Measurements from ENCODE around the gene ZFYVE28. TPM values are rescaled to one million over a fixed set of nuclear protein-coding genes. Genes with fewer than 3 reads are reported as not detected.

The ZFYVE28 gene
- total and polyA plus RNA-seq, 2 experiments from 2014 or later: 4.6 to 9.6 TPM

- DNase-seq: no peak
Observed at GRCh38 chr4:2321279-2322196, 96.9 kb downstream of the ZFYVE28 start.

GRCh38 chr4:2320746-2321145 lies 97.7 kb downstream of the ZFYVE28 start:
- no peaks in the 10 kb centered on the region for H3K9me2 ChIP-seq (ENCODE audit: insufficient read depth)
- H3K9ac ChIP-seq: no peak overlapping the region
- H3K9me3 ChIP-seq (ENCODE audit: low read depth): no peaks in the 10 kb centered on the region
- no peaks in the 10 kb centered on the region for H3K27me3 ChIP-seq (replicated peaks; ENCODE audit: insufficient read depth)
- no peak overlapping the region for H3K4me3 ChIP-seq
- no peaks in the 10 kb centered on the region for H3K4me1 ChIP-seq (ENCODE audit: insufficient read depth)
- WGBS, 2 experiments (ENCODE audit: low coverage in 1 of 2, low lambda C conversion rate in 2 of 2, missing lambda C conversion rate in 2 of 2): 77 to 81% methylated on average over 7 to 11 of the region's 11 CpGs
- H3K4me2 ChIP-seq (ENCODE audit: unreplicated experiment): no peak overlapping the region
- no peaks in the 10 kb centered on the region for H3K79me2 ChIP-seq (ENCODE audit: insufficient read depth)
- no peaks in the 10 kb centered on the region for H3F3A ChIP-seq (ENCODE audit: insufficient read depth)
- H3K27ac ChIP-seq: no peak overlapping the region
- in situ Hi-C loops (cut with MboI): no loop called here
- DNase-seq: no peak
- no peak overlapping the region for H2AFZ ChIP-seq
- no peaks in the 10 kb centered on the region for H4K20me1 ChIP-seq (ENCODE audit: insufficient read depth)
- TF ChIP-seq EZH2 (IDR thresholded peaks at IDR 0.05; ENCODE audit: insufficient read depth, poor library complexity, severe bottlenecking) (no peak), EZH2phosphoT487 (IDR thresholded peaks at IDR 0.05; ENCODE audit: insufficient read depth, low read depth) (no peak)
- no peaks in the 10 kb centered on the region for H3K36me3 ChIP-seq (ENCODE audit: low read depth)

More at GRCh38 chr4:2321279-2322196, 96.9 kb downstream of the ZFYVE28 start:
- no peak overlapping the region for H3K27ac ChIP-seq
- TF ChIP-seq EZH2 (IDR thresholded peaks at IDR 0.05; ENCODE audit: insufficient read depth, poor library complexity, severe bottlenecking) (no peak), EZH2phosphoT487 (IDR thresholded peaks at IDR 0.05; ENCODE audit: insufficient read depth, low read depth) (no peak)
- no peaks in the 10 kb centered on the region for H4K20me1 ChIP-seq (ENCODE audit: insufficient read depth)
- no peaks in the 10 kb centered on the region for H3K79me2 ChIP-seq (ENCODE audit: insufficient read depth)
- in situ Hi-C loops (cut with MboI): no loop called here
- H3K4me1 ChIP-seq (ENCODE audit: insufficient read depth): no peaks in the 10 kb centered on the region
- no peaks in the 10 kb centered on the region for H3K27me3 ChIP-seq (replicated peaks; ENCODE audit: insufficient read depth)
- H2AFZ ChIP-seq: no peak overlapping the region
- H3K4me2 ChIP-seq (ENCODE audit: unreplicated experiment): no peak overlapping the region
- H3K9me2 ChIP-seq (ENCODE audit: insufficient read depth): no peaks in the 10 kb centered on the region
- no peaks in the 10 kb centered on the region for H3F3A ChIP-seq (ENCODE audit: insufficient read depth)
- 88 to 90% methylated on average over 22 of the region's 22 CpGs for WGBS, 2 experiments (ENCODE audit: low coverage in 1 of 2, low lambda C conversion rate in 2 of 2, missing lambda C conversion rate in 2 of 2)
- H3K4me3 ChIP-seq: no peak overlapping the region
- H3K9me3 ChIP-seq (ENCODE audit: low read depth): no peaks in the 10 kb centered on the region
- H3K9ac ChIP-seq: no peak overlapping the region
- no peaks in the 10 kb centered on the region for H3K36me3 ChIP-seq (ENCODE audit: low read depth)

- 87 to 91% methylated on average over 13 to 18 of the region's 18 CpGs for WGBS, 2 experiments (ENCODE audit: low coverage in 1 of 2, low lambda C conversion rate in 2 of 2, missing lambda C conversion rate in 2 of 2)
- H3K27ac ChIP-seq: no peak overlapping the region
- in situ Hi-C loops (cut with MboI): no loop called here
- no peaks in the 10 kb centered on the region for H3K9me2 ChIP-seq (ENCODE audit: insufficient read depth)
- H2AFZ ChIP-seq: no peak overlapping the region
- no peaks in the 10 kb centered on the region for H3K9me3 ChIP-seq (ENCODE audit: low read depth)
- no peak for DNase-seq
- no peak overlapping the region for H3K4me2 ChIP-seq (ENCODE audit: unreplicated experiment)
- no peaks in the 10 kb centered on the region for H3K79me2 ChIP-seq (ENCODE audit: insufficient read depth)
- no peaks in the 10 kb centered on the region for H3K27me3 ChIP-seq (replicated peaks; ENCODE audit: insufficient read depth)
- TF ChIP-seq EZH2 (IDR thresholded peaks at IDR 0.05; ENCODE audit: insufficient read depth, poor library complexity, severe bottlenecking) (no peak), EZH2phosphoT487 (IDR thresholded peaks at IDR 0.05; ENCODE audit: insufficient read depth, low read depth) (no peak)
- no peaks in the 10 kb centered on the region for H3F3A ChIP-seq (ENCODE audit: insufficient read depth)
- no peak overlapping the region for H3K9ac ChIP-seq
- H4K20me1 ChIP-seq (ENCODE audit: insufficient read depth): no peaks in the 10 kb centered on the region
- no peaks in the 10 kb centered on the region for H3K36me3 ChIP-seq (ENCODE audit: low read depth)
- no peak overlapping the region for H3K4me3 ChIP-seq
- no peaks in the 10 kb centered on the region for H3K4me1 ChIP-seq (ENCODE audit: insufficient read depth)
Observed at GRCh38 chr4:2320152-2320551, 98.3 kb downstream of the ZFYVE28 start.

GRCh38 chr4:2318885-2319284 lies 99.6 kb downstream of the ZFYVE28 start:
- Histone ChIP-seq H3K4me1 (ENCODE audit: insufficient read depth) (no peaks in the 10 kb centered on the region), H3K36me3 (ENCODE audit: low read depth) (no peaks in the 10 kb centered on the region), H3K79me2 (ENCODE audit: insufficient read depth) (no peaks in the 10 kb centered on the region), H3K9me2 (ENCODE audit: insufficient read depth) (no peaks in the 10 kb centered on the region), H3F3A (ENCODE audit: insufficient read depth) (no peaks in the 10 kb centered on the region), H3K9ac (no peak overlapping the region), H3K27me3 (replicated peaks; ENCODE audit: insufficient read depth) (no peaks in the 10 kb centered on the region), H3K9me3 (ENCODE audit: low read depth) (no peaks in the 10 kb centered on the region), H3K4me2 (ENCODE audit: unreplicated experiment) (no peak overlapping the region), H4K20me1 (ENCODE audit: insufficient read depth) (no peaks in the 10 kb centered on the region), H3K27ac (no peak overlapping the region), H2AFZ (no peak overlapping the region), H3K4me3 (no peak overlapping the region)
- in situ Hi-C loops (cut with MboI): no loop called here
- WGBS, 2 experiments (ENCODE audit: low coverage in 1 of 2, low lambda C conversion rate in 2 of 2, missing lambda C conversion rate in 2 of 2): 92 to 94% methylated on average over 10 of the region's 10 CpGs
- TF ChIP-seq EZH2phosphoT487 (IDR thresholded peaks at IDR 0.05; ENCODE audit: insufficient read depth, low read depth): no peak
- TF ChIP-seq EZH2 (IDR thresholded peaks at IDR 0.05; ENCODE audit: insufficient read depth, poor library complexity, severe bottlenecking): no peak
- no peak for DNase-seq
